IPS-20b (cell line): ENCODE measurements around the gene IRAK3.
"Not testable (repeated sequence)": the region's sequence is repeated elsewhere in the genome, so short reads cannot be mapped to it uniquely, and the experiment has no call there.

Experiments
- H3K27ac ChIP-seq: one replicate; pipeline ENCODE4 v1.5.1; 2013; ENCODE audit warnings: low read length
- H3K27me3 ChIP-seq: 2 replicates; pipeline ENCODE4 v1.6.1; 2013; ENCODE audit warnings: mild to moderate bottlenecking, low read length, inconsistent platforms; ENCODE audit not compliant: insufficient read depth
- H3K36me3 ChIP-seq: 2 replicates; pipeline ENCODE4 v1.6.1; 2013; ENCODE audit warnings: low read depth, mild to moderate bottlenecking, inconsistent platforms, low read length, moderate library complexity; ENCODE audit not compliant: insufficient read depth
- H3K4me1 ChIP-seq: 2 replicates; pipeline ENCODE4 v1.6.1; 2013; ENCODE audit warnings: mild to moderate bottlenecking, control low read depth, inconsistent platforms, low read length, moderate library complexity; ENCODE audit not compliant: insufficient read depth
- H3K4me3 ChIP-seq: 2 replicates; pipeline ENCODE4 v1.5.1; 2013; ENCODE audit warnings: mild to moderate bottlenecking, low read length, inconsistent platforms
- H3K9ac ChIP-seq: 2 replicates; pipeline ENCODE4 v1.6.1; 2013; ENCODE audit warnings: low read depth, mild to moderate bottlenecking, inconsistent platforms, low read length, moderate library complexity
- H3K9me3 ChIP-seq: 2 replicates; pipeline ENCODE4 v1.6.1; 2013; ENCODE audit warnings: mild to moderate bottlenecking, low read depth, low read length, inconsistent platforms; ENCODE audit not compliant: insufficient read depth

The IRAK3 gene

GRCh38 chr12:66176105-66176900, 12.7 kb upstream of the IRAK3 start:
- Histone ChIP-seq H3K36me3 (no peaks in the 10 kb centered on the region), H3K9ac (no peak overlapping the region), H3K9me3 (peaks cover 5% of the 10 kb centered on the region), H3K27me3 (no peaks in the 10 kb centered on the region), H3K27ac (no peak overlapping the region), H3K4me3 (no peak overlapping the region), H3K4me1 (no peaks in the 10 kb centered on the region)

DNA sequence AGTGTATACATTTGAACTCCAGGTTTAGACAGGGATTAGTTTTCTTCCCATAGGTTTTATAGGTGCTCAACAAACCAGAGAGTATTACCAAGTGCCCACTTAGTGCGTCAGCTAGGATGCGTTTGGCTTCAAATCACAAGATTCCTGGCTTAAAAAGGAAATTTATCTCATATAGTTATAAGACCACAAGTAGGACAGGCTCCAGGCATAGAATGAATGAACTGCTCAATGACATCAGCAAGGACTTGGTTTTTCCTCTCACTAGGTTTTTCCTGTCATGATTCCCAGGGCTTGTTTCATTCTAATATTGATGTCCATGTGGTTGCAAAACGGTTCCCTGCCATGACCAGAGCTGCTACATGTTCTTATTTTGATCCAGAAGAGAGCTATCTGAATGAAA, 6.1 kb upstream of the IRAK3 start:
- Histone ChIP-seq H3K4me1 (no peaks in the 10 kb centered on the region), H3K9ac (no peak overlapping the region), H3K9me3 (no peaks in the 10 kb centered on the region), H3K27me3 (peaks cover 15% of the 10 kb centered on the region), H3K27ac (no peak overlapping the region), H3K36me3 (no peaks in the 10 kb centered on the region), H3K4me3 (no peak overlapping the region)

DNA sequence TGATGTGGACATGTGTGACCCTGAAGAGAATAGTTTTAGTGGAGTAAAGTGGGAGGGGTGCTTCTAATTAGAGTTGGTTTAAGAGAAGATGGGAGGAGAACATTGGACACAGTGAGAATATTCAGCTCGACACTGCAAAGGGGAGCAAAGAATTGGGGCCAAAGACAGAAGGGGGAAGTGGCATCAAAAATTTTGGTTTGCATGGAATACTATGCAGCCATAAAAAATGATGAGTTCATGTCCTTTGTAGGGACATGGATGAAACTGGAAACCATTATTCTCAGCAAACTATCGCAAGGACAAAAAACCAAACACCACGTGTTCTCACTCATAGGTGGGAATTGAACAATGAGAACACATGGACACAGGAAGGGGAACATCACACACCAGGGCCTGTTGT, 4.2 kb upstream of the IRAK3 start:
- H3K9me3 ChIP-seq, H3K4me3 ChIP-seq, H3K4me1 ChIP-seq, H3K36me3 ChIP-seq, H3K9ac ChIP-seq, H3K27ac ChIP-seq: not testable (repeated sequence)
- peaks cover 33% of the 10 kb centered on the region for H3K27me3 ChIP-seq

- Histone ChIP-seq H3K36me3 (no peaks in the 10 kb centered on the region), H3K9ac (no peak overlapping the region), H3K4me3 (no peak overlapping the region), H3K9me3 (no peaks in the 10 kb centered on the region), H3K27ac (no peak overlapping the region), H3K4me1 (no peaks in the 10 kb centered on the region), H3K27me3 (peaks cover 55% of the 10 kb centered on the region)
Measured at GRCh38 chr12:66187036-66187435, 2.0 kb upstream of the IRAK3 start.

GRCh38 chr12:66187821-66188220, 1.2 kb upstream of the IRAK3 start:
- Histone ChIP-seq H3K27ac (no peak overlapping the region), H3K9me3 (no peaks in the 10 kb centered on the region), H3K9ac (no peak overlapping the region), H3K27me3 (peaks cover 55% of the 10 kb centered on the region), H3K4me1 (no peaks in the 10 kb centered on the region), H3K4me3 (no peak overlapping the region), H3K36me3 (no peaks in the 10 kb centered on the region)

GRCh38 chr12:66189486-66189843, 451 bp downstream of the IRAK3 start:
- Histone ChIP-seq H3K9me3 (no peaks in the 10 kb centered on the region), H3K9ac (no peak overlapping the region), H3K36me3 (no peaks in the 10 kb centered on the region), H3K4me1 (no peaks in the 10 kb centered on the region), H3K27ac (no peak overlapping the region), H3K27me3 (peaks cover 55% of the 10 kb centered on the region), H3K4me3 (peak overlapping the region; percentile 68; the same call in 1 of the 2 replicates)

DNA sequence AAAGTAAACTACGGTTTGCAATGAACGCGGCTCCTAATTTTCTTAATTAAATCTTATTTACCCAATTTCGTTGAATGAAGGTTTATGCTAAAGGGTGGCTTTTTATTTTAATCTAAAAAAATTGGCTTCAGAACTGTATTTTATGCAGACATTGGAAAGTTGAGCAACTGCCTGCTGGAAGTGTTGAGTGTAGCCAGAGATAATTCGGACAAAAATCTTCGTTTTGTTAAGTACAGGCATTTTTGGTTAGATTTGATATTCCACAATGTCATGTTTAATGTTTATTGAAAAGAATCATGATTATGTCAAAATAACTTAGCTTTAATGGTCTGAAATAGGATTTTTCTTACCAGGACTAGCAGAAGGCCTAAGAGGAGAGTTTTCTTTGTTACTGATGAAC, 875 bp downstream of the IRAK3 start:
- H3K27me3 ChIP-seq: peaks cover 55% of the 10 kb centered on the region
- no peak overlapping the region for H3K9ac ChIP-seq

DNA sequence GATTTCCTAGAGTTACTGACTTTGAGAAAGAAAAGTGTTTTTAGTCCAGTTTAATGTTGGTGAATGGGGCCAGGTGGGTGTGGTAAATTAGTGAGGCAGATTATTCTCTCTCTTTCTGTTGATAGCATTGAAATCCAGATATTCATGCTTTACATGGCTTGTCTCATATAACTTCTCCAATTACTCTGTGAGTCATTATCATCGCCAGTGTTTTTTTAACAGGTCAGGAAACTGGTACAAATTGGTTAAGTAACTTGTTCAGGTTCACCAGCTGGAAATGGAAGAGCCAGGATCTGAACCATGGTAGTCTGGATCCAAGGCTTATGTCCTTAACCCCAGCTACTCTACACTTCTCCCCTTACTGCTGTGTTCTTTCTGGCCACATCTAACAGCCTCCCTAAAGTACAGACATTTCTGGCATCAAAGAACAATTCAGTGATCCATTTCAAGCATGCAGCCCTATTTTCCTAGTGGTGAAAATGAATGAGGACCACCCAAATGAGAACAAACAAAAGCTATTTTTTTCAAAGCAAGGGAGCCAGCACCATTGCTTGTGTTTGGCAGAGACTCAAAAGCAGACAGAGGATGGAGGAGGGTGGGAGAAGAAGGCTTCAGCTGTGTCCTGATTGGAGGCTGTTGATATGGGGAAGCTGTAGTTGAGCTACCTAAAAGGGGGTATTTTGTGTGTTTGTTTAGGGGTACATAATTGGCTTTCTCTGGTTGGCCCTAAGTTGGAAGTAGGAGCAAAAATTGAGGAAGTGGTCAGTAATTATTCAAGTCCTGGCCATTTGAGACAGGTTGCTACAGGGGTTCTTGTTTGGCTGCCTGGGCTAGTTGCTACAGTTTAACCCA, 1.7 kb downstream of the IRAK3 start:
- H3K9ac ChIP-seq: no peak overlapping the region
- no peak overlapping the region for H3K27ac ChIP-seq
- no peaks in the 10 kb centered on the region for H3K36me3 ChIP-seq
- H3K27me3 ChIP-seq: peaks cover 55% of the 10 kb centered on the region
- no peak overlapping the region for H3K4me3 ChIP-seq
- no peaks in the 10 kb centered on the region for H3K4me1 ChIP-seq
- H3K9me3 ChIP-seq: no peaks in the 10 kb centered on the region

More for the DNA sequence above, 875 bp downstream of the IRAK3 start:
- Histone ChIP-seq H3K36me3 (no peaks in the 10 kb centered on the region), H3K4me3 (peak overlapping the region; percentile 68; the same call in 1 of the 2 replicates), H3K9me3 (no peaks in the 10 kb centered on the region), H3K4me1 (no peaks in the 10 kb centered on the region), H3K27ac (no peak overlapping the region)

- Histone ChIP-seq H3K4me1 (peaks cover 5% of the 10 kb centered on the region; the same call in 1 of the 2 replicates), H3K4me3 (no peak overlapping the region), H3K27ac (no peak overlapping the region), H3K27me3 (peaks cover 54% of the 10 kb centered on the region), H3K36me3 (no peaks in the 10 kb centered on the region), H3K9ac (no peak overlapping the region), H3K9me3 (no peaks in the 10 kb centered on the region)
Measured at GRCh38 chr12:66191547-66192126, 2.6 kb downstream of the IRAK3 start.

GRCh38 chr12:66194122-66194521, 5.1 kb downstream of the IRAK3 start:
- no peak overlapping the region for H3K4me3 ChIP-seq
- no peaks in the 10 kb centered on the region for H3K9me3 ChIP-seq
- no peak overlapping the region for H3K9ac ChIP-seq
- peaks cover 29% of the 10 kb centered on the region for H3K27me3 ChIP-seq
- peaks cover 16% of the 10 kb centered on the region for H3K4me1 ChIP-seq
- no peaks in the 10 kb centered on the region for H3K36me3 ChIP-seq
- no peak overlapping the region for H3K27ac ChIP-seq

DNA sequence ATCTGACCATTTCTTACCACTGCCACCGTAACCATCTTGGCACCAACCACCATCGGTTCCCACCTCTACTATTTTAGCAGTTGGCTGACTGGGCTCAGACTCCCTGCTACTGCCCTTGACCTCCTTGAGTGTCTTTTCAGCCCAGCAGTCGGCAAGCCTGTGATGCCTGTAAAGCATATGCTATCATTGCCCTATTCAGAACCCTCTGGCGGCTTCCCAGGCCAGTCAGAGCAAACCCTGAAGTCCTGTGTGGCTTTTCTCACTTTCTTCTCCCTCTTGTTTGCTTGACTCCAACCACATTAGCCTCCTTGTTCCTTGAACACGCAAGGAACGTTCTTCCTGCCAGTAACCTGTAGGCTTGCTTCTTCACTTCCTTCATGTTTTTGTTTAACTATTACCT, 6.2 kb downstream of the IRAK3 start:
- Histone ChIP-seq H3K9ac (no peak overlapping the region), H3K36me3 (no peaks in the 10 kb centered on the region), H3K4me3 (no peak overlapping the region)

More for the DNA sequence above, 6.2 kb downstream of the IRAK3 start:
- Histone ChIP-seq H3K27ac (no peak overlapping the region), H3K27me3 (peaks cover 17% of the 10 kb centered on the region), H3K4me1 (peaks cover 16% of the 10 kb centered on the region), H3K9me3 (no peaks in the 10 kb centered on the region)
